Bronchial epithelial cell (primary cell): ENCODE results near the gene FUBP3. TPM values are rescaled to one million over a fixed set of nuclear protein-coding genes. Genes with fewer than 3 reads are reported as not detected.

ENCODE experiments used
- DNase-seq: peaks from one replicate; pipeline ENCODE4 v3.0.0-alpha.2; 2010; ENCODE audit warnings: low read depth
- FAIRE-seq: peaks from 2 replicates; lab custom pipeline; 2011; peaks lifted over from hg19 to GRCh38; lab: Jason Lieb, UNC
- H3K27me3 ChIP-seq: 2 replicates; pipeline ENCODE4 v1.5.1; 2011; ENCODE audit warnings: low read length; ENCODE audit not compliant: control insufficient read depth, insufficient read depth
- H3K36me3 ChIP-seq: 2 replicates; pipeline ENCODE4 v1.5.1; 2011; ENCODE audit warnings: low read length; ENCODE audit not compliant: control insufficient read depth, insufficient read depth
- H3K4me3 ChIP-seq: 2 replicates; pipeline ENCODE4 v1.5.1; 2011; ENCODE audit warnings: mild to moderate bottlenecking, low read depth, low read length, control low read depth
- total RNA-seq: library from RNA; depleted of rRNA; stranded (reverse); fragments of >200 nt; gene quantifications from 2 replicates; pipeline ENCODE4 v1.2.1, GENCODE V29; 2014
- TF ChIP-seq, protein P1 (sequence below): IDR thresholded peaks from 2 replicates; pipeline ENCODE4 v1.5.1; 2011; ENCODE audit warnings: mild to moderate bottlenecking, moderate library complexity, low read length, control low read depth, inconsistent platforms; ENCODE audit not compliant: insufficient read depth, severe bottlenecking

FUBP3 gene
- total RNA-seq, 1 donor from 2014 or later = 45.8 TPM

DNA sequence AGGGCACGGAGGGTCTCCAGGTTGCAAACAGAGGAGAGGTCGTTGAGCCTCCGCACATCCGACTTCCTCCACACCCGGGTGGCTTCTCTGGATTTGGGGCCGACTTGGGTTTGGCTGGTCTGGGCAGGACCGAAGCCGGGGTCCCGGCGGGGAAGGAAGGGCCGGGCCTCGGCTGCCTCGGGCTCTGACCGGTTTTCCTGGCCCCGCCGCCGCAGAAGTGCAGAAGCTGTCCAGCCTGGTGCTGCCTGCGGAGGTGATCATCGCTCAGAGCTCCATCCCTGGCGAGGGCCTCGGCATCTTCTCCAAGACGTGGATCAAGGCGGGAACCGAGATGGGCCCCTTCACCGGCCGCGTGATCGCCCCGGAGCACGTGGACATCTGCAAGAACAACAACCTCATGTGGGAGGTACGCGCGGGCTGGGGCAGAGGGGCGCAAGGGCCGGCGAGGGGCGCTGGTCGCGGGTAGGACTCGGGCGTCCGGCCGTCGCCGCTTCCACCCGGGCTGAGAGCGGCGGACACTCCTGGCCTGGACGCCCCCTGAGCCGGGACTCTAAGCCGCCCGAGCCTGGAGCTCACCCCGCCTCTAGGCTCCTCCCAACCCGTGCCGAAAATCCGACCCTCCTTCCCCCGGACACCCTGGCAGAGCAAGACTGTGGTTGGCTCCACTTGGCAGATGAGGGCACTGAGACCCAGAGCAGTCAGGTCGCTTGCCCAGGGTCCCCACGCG lies 87.2 kb downstream of the FUBP3 start:
- no peak for DNase-seq
- Histone ChIP-seq H3K36me3 (no peaks in the 10 kb centered on the region), H3K4me3 (no peak overlapping the region), H3K27me3 (peaks cover 60% of the 10 kb centered on the region)
- TF ChIP-seq, protein P1, sequence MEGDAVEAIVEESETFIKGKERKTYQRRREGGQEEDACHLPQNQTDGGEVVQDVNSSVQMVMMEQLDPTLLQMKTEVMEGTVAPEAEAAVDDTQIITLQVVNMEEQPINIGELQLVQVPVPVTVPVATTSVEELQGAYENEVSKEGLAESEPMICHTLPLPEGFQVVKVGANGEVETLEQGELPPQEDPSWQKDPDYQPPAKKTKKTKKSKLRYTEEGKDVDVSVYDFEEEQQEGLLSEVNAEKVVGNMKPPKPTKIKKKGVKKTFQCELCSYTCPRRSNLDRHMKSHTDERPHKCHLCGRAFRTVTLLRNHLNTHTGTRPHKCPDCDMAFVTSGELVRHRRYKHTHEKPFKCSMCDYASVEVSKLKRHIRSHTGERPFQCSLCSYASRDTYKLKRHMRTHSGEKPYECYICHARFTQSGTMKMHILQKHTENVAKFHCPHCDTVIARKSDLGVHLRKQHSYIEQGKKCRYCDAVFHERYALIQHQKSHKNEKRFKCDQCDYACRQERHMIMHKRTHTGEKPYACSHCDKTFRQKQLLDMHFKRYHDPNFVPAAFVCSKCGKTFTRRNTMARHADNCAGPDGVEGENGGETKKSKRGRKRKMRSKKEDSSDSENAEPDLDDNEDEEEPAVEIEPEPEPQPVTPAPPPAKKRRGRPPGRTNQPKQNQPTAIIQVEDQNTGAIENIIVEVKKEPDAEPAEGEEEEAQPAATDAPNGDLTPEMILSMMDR = no peak
- no peak for FAIRE-seq

DNA sequence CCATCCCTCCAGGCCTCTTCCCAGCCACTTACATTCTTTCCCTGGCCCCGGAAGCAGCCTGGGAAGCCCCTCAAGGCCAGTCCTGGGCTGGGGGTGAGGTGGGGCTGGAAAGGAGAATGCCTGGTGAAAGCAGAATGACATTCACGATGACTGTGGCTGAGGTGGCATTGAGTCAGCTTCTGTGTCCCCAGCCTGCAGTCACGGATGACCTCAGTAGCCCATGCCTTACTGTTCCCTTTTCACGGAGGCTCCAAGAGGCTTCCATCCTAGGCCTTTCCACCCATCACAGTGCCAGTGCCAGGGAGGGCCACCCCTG lies 87.7 kb downstream of the FUBP3 start:
- DNase-seq (no peak), FAIRE-seq (no peak)
- H3K4me3 ChIP-seq = no peak overlapping the region
- H3K27me3 ChIP-seq = peaks cover 55% of the 10 kb centered on the region
- no peaks in the 10 kb centered on the region for H3K36me3 ChIP-seq
- TF ChIP-seq, protein P1 = no peak

DNA sequence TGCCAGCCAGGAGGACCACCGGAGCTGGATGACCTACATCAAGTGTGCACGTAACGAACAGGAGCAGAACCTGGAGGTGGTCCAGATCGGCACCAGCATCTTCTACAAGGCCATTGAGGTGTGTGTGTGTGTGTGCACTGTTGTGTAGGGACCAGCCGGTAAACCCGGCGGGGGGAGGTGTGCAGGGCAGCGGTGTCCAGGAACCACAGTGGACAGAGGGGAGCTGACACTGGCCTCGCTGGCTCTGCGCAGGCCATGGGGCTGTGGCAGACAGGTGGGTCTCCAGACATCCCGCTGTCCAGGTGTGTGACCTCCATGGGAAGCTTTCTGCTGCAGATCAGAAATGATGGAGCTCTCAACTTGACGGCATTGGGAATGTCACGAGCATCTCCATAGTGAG lies 88.8 kb downstream of the FUBP3 start:
- TF ChIP-seq, protein P1 = no peak
- FAIRE-seq (no peak), DNase-seq (no peak)
- H3K27me3 ChIP-seq = peaks cover 43% of the 10 kb centered on the region
- no peaks in the 10 kb centered on the region for H3K36me3 ChIP-seq
- H3K4me3 ChIP-seq = no peak overlapping the region

DNA sequence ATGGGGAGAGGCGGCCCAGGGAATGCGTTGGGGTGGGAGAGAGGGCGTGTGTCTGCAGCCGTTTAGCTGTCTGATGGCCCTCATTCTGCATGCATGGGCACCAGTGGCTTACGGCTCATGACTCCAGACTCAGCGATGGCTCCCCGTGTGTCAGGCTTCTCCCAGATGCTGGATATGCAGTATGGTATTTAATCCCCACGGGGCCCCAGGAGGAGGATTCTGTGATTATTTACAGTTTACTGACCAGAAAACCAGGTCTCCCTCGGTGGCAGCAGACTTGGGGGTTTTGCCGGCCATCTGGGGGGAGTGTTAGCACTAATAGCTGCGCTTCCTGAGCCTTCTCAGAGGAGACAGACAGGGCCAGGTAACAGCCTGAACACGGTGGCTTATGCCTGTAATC lies 89.3 kb downstream of the FUBP3 start:
- Histone ChIP-seq H3K36me3 (no peaks in the 10 kb centered on the region), H3K4me3 (no peak overlapping the region), H3K27me3 (peaks cover 39% of the 10 kb centered on the region)
- FAIRE-seq (no peak), DNase-seq (no peak)
- TF ChIP-seq, protein P1 = no peak

DNA sequence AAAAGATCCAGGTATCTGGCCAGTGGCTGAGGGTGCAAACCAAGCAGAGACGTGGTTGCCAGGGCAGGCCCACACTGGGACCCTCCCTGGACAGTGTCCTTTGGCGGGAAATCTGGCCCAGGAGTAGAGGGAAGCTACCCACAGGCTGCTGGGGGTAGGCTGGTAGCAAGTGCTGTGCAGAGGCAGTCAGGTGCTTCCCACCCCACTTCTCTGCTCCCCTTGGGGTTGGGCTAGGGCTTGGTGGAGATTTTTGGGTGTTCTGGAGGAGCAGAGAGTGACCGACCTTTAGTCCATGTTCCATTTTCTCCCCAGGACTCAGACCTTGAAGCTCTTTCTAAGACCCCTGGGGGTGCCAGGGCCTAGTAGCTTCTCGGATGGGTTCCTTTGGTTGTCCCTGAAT lies 90.6 kb downstream of the FUBP3 start:
- DNase-seq (no peak), FAIRE-seq (no peak)
- Histone ChIP-seq H3K27me3 (peaks cover 28% of the 10 kb centered on the region), H3K4me3 (no peak overlapping the region), H3K36me3 (no peaks in the 10 kb centered on the region)
- TF ChIP-seq, protein P1 = no peak

DNA sequence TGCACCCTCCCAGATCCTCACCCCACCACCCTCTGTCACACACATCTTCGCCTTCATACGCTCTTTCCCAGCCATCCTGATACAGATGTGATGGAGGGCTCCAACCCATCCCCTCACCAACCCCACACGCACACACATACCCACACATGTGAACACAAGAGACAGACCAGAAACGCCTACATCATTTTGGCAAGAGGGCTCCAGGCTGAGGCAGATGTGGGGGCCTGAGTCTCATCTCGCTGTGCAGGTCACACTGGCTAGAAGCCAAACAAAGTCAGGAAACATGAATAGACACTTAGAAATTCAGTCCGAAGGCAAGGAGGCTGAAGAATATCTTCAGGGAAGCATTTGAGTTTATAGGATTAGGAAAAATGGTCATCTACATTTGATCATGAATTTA lies 91.3 kb downstream of the FUBP3 start:
- Histone ChIP-seq H3K27me3 (peaks cover 23% of the 10 kb centered on the region), H3K4me3 (no peak overlapping the region), H3K36me3 (no peaks in the 10 kb centered on the region)
- FAIRE-seq = no peak
- no peak for DNase-seq
- TF ChIP-seq, protein P1 = no peak
